ENCODE data around the gene CCDC192. TPM values are rescaled to one million over a fixed set of nuclear protein-coding genes. Genes with fewer than 3 reads are reported as not detected.

The CCDC192 gene
- total RNA-seq, 1 experiment from 2014 or later = not detected

GRCh38 chr5:127969002-127969401 lies 265.8 kb downstream of the CCDC192 start:
- H3K27me3 Mint-ChIP-seq (ENCODE audit: insufficient read depth, unreplicated experiment) = no peaks in the 10 kb centered on the region
- DNase-seq (ENCODE audit: unreplicated experiment) = peak; percentile 16
- H3K4me1 Mint-ChIP-seq (ENCODE audit: insufficient read depth, unreplicated experiment) = peaks cover 20% of the 10 kb centered on the region
- BruUV-seq (replicated peaks) = no TSS peak
- intact Hi-C loops (cut with micrococcal nuclease) = no loop called here
- TF ChIP-seq CTCF (IDR thresholded peaks at IDR 0.05; ENCODE audit: unreplicated experiment) = no peak
- no peak overlapping the region for H3K27ac Mint-ChIP-seq (ENCODE audit: low read depth, unreplicated experiment)
- H3K9me3 Mint-ChIP-seq (ENCODE audit: unreplicated experiment) = no peaks in the 10 kb centered on the region
- no peak overlapping the region for H3K4me3 Mint-ChIP-seq (ENCODE audit: unreplicated experiment)
- POLR2A ChIA-PET = interaction anchor here (1.4 kb wide), 1 partner anchor 102 kb away, joined by 3 read pairs; no protein-coding TSS in a partner anchor
- CTCF ChIA-PET = no interaction called here
- H3K36me3 Mint-ChIP-seq (ENCODE audit: insufficient read depth, unreplicated experiment) = peaks cover 12% of the 10 kb centered on the region

GRCh38 chr5:127969651-127970050 lies 266.5 kb downstream of the CCDC192 start:
- Mint-ChIP-seq H3K36me3 (ENCODE audit: insufficient read depth, unreplicated experiment) (peaks cover 11% of the 10 kb centered on the region), H3K4me1 (ENCODE audit: insufficient read depth, unreplicated experiment) (peaks cover 20% of the 10 kb centered on the region), H3K9me3 (ENCODE audit: unreplicated experiment) (no peaks in the 10 kb centered on the region), H3K4me3 (ENCODE audit: unreplicated experiment) (no peak overlapping the region), H3K27ac (ENCODE audit: low read depth, unreplicated experiment) (no peak overlapping the region), H3K27me3 (ENCODE audit: insufficient read depth, unreplicated experiment) (no peaks in the 10 kb centered on the region)
- intact Hi-C loops (cut with micrococcal nuclease) = no loop called here
- DNase-seq (ENCODE audit: unreplicated experiment) = no peak
- TF ChIP-seq CTCF (IDR thresholded peaks at IDR 0.05; ENCODE audit: unreplicated experiment) = no peak
- ChIA-PET CTCF (no interaction called here), POLR2A (interaction anchor here (1.4 kb wide), 1 partner anchor 102 kb away, joined by 3 read pairs; no protein-coding TSS in a partner anchor)
- no TSS peak for BruUV-seq (replicated peaks)

GRCh38 chr5:127970081-127970480 lies 266.9 kb downstream of the CCDC192 start:
- H3K27me3 Mint-ChIP-seq (ENCODE audit: insufficient read depth, unreplicated experiment) = no peaks in the 10 kb centered on the region
- POLR2A ChIA-PET = no interaction called here

DNA sequence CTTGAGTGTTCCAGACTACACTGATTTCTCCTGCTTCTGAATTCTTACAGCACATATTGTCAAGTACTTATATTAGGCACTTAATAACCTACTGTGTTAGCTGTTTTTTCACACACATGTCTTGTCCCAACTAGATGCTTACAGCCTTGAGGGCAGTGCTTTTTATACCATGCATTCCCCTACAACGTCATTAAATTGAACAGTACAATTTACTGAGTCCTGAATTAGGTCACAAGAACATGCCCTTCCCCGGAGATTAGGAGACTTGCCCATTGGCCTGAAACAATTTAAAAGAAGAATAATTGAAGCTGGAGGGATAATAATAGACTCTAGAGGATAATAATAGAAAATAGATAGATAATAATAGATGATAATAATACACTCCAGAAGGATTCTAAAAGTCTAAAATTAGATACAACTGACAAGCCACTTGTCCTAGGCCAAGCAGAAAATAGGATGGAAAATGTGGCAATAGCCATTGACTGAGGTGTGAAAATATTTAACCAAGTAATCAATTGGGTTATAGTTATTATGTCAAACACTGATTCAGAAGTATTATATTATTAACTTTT lies 267.7 kb downstream of the CCDC192 start:
- intact Hi-C loops (cut with micrococcal nuclease) = no loop called here
- POLR2A ChIA-PET = interaction anchor here (1.5 kb wide), 1 partner anchor 22 kb away, joined by 3 read pairs; no protein-coding TSS in a partner anchor

More at GRCh38 chr5:127970081-127970480, 266.9 kb downstream of the CCDC192 start:
- no peaks in the 10 kb centered on the region for H3K9me3 Mint-ChIP-seq (ENCODE audit: unreplicated experiment)
- DNase-seq (ENCODE audit: unreplicated experiment) = no peak
- CTCF ChIA-PET = interaction anchor here (0.6 kb wide), 1 partner anchor 84 kb away, joined by 3 read pairs; no protein-coding TSS in a partner anchor
- BruUV-seq (replicated peaks) = no TSS peak
- no peak for TF ChIP-seq CTCF (IDR thresholded peaks at IDR 0.05; ENCODE audit: unreplicated experiment)
- no peak overlapping the region for H3K27ac Mint-ChIP-seq (ENCODE audit: low read depth, unreplicated experiment)
- peaks cover 11% of the 10 kb centered on the region for H3K36me3 Mint-ChIP-seq (ENCODE audit: insufficient read depth, unreplicated experiment)
- intact Hi-C loops (cut with micrococcal nuclease) = no loop called here
- no peak overlapping the region for H3K4me3 Mint-ChIP-seq (ENCODE audit: unreplicated experiment)
- peaks cover 20% of the 10 kb centered on the region for H3K4me1 Mint-ChIP-seq (ENCODE audit: insufficient read depth, unreplicated experiment)

More for the DNA sequence above, 267.7 kb downstream of the CCDC192 start:
- H3K9me3 Mint-ChIP-seq (ENCODE audit: unreplicated experiment) = no peaks in the 10 kb centered on the region
- no peaks in the 10 kb centered on the region for H3K27me3 Mint-ChIP-seq (ENCODE audit: insufficient read depth, unreplicated experiment)
- CTCF ChIA-PET = interaction anchor here (0.6 to 0.8 kb wide), 2 partner anchors 83 to 735 kb away, joined by 3 to 4 read pairs; no protein-coding TSS in a partner anchor
- H3K4me3 Mint-ChIP-seq (ENCODE audit: unreplicated experiment) = no peak overlapping the region
- TF ChIP-seq CTCF (IDR thresholded peaks at IDR 0.05; ENCODE audit: unreplicated experiment) = no peak
- no peak overlapping the region for H3K27ac Mint-ChIP-seq (ENCODE audit: low read depth, unreplicated experiment)
- DNase-seq (ENCODE audit: unreplicated experiment) = no peak
- H3K36me3 Mint-ChIP-seq (ENCODE audit: insufficient read depth, unreplicated experiment) = peaks cover 7% of the 10 kb centered on the region
- no TSS peak for BruUV-seq (replicated peaks)
- H3K4me1 Mint-ChIP-seq (ENCODE audit: insufficient read depth, unreplicated experiment) = peaks cover 20% of the 10 kb centered on the region

All from MCF 10A (cell line).